Urinary bladder (tissue), 4 donors: ENCODE results near the gene VAMP2. TPM values are rescaled to one million over a fixed set of nuclear protein-coding genes. Genes with fewer than 3 reads are reported as not detected.

Source experiments
- DNase-seq: peaks from one replicate; pipeline ENCODE4 v3.0.0-alpha.2; 2015; ENCODE audit errors: extremely low spot score
- H3K27ac ChIP-seq: one replicate; pipeline ENCODE4 v1.5.1; 2013; ENCODE audit warnings: low read depth, mild to moderate bottlenecking, moderate library complexity
- H3K36me3 ChIP-seq: one replicate; pipeline ENCODE4 v1.6.1; 2013; ENCODE audit warnings: mild to moderate bottlenecking, moderate library complexity; ENCODE audit not compliant: insufficient read depth
- H3K4me1 ChIP-seq: one replicate; pipeline ENCODE4 v1.6.1; 2013; ENCODE audit warnings: mild to moderate bottlenecking, moderate library complexity; ENCODE audit not compliant: insufficient read depth
- H3K4me3 ChIP-seq: one replicate; pipeline ENCODE4 v1.5.1; 2013; ENCODE audit warnings: low read depth, low read length
- WGBS: extraction: QIAGEN DNeasy Blood & Tissue Kit; methylation state at CpG from one replicate; pipeline ENCODE4 v1.1.7; 2013; 5-methylcytosine and 5-hydroxymethylcytosine counted together
- polyA plus RNA-seq: library from polyadenylated mRNA; stranded (reverse); fragments of 200-250 nt; gene quantifications from one replicate; pipeline ENCODE4 v1.2.3, GENCODE V29; 2013
- total RNA-seq: library from RNA; depleted of rRNA; stranded (reverse); fragments of >200 nt; gene quantifications from one replicate; pipeline ENCODE4 v1.2.3, GENCODE V29; 2014
- donor health status: healthy with polysubstance abuse.
- donor health status: healthy.

The VAMP2 gene
- total and polyA plus RNA-seq, 2 donors = 12.1 to 81.4 TPM

- 23% methylated on average over 10 of the region's 10 CpGs for WGBS
- H3K27ac ChIP-seq = no peak overlapping the region
- no peaks in the 10 kb centered on the region for H3K36me3 ChIP-seq
- no peak overlapping the region for H3K4me3 ChIP-seq
- DNase-seq = no peak
- H3K4me1 ChIP-seq = no peaks in the 10 kb centered on the region
These were observed 52.3 kb downstream of the VAMP2 start for GRCh38 chr17:8110456-8110804.

GRCh38 chr17:8109661-8110455, 52.9 kb downstream of the VAMP2 start:
- Histone ChIP-seq H3K4me1 (no peaks in the 10 kb centered on the region), H3K4me3 (no peak overlapping the region), H3K36me3 (no peaks in the 10 kb centered on the region), H3K27ac (no peak overlapping the region)
- whole genome bisulfite sequencing = 10% methylated on average over 63 of the region's 63 CpGs
- no peak for DNase-seq

Other genes with a start within 250 kb of the VAMP2 start
- gene RNF227, start 246.7 kb downstream of the VAMP2 start, total RNA-seq = 4.2 TPM
- 3.8 TPM for gene RNF227, start 246.7 kb downstream of the VAMP2 start, polyA plus RNA-seq
- 2.3 TPM for gene KCNAB3, start 233.1 kb downstream of the VAMP2 start, total RNA-seq
- gene KCNAB3, start 233.1 kb downstream of the VAMP2 start, polyA plus RNA-seq = 1.3 TPM
- gene TRAPPC1, start 231.0 kb downstream of the VAMP2 start, total RNA-seq = 19.9 TPM
- gene TRAPPC1, start 231.0 kb downstream of the VAMP2 start, polyA plus RNA-seq = 137 TPM
- gene CNTROB, start 230.7 kb downstream of the VAMP2 start, total RNA-seq = 23.8 TPM
- 24.7 TPM for gene CNTROB, start 230.7 kb downstream of the VAMP2 start, polyA plus RNA-seq
- gene GUCY2D, start 160.3 kb downstream of the VAMP2 start, total RNA-seq = not detected
- not detected for gene GUCY2D, start 160.3 kb downstream of the VAMP2 start, polyA plus RNA-seq
- gene ALOX15B, start 123.9 kb downstream of the VAMP2 start, total RNA-seq = not detected
- gene ALOX15B, start 123.9 kb downstream of the VAMP2 start, polyA plus RNA-seq = 5.6 TPM
- gene ALOX12B, start 75.2 kb downstream of the VAMP2 start, total RNA-seq = 0.11 TPM
- not detected for gene ALOX12B, start 75.2 kb downstream of the VAMP2 start, polyA plus RNA-seq
- not detected for gene ALOXE3, start 44.4 kb downstream of the VAMP2 start, total RNA-seq
- gene ALOXE3, start 44.4 kb downstream of the VAMP2 start, polyA plus RNA-seq = not detected
- gene HES7, start 38.8 kb downstream of the VAMP2 start, total RNA-seq = not detected
- gene HES7, start 38.8 kb downstream of the VAMP2 start, polyA plus RNA-seq = 0.24 TPM
- 29.9 TPM for gene PER1, start 10.5 kb downstream of the VAMP2 start, total RNA-seq
- gene PER1, start 10.5 kb downstream of the VAMP2 start, polyA plus RNA-seq = 183 TPM
- 40.4 TPM for gene TMEM107, start 13.4 kb upstream of the VAMP2 start, total RNA-seq
- gene TMEM107, start 13.4 kb upstream of the VAMP2 start, polyA plus RNA-seq = 21.6 TPM
- gene BORCS6, start 27.2 kb upstream of the VAMP2 start, total RNA-seq = 3.6 TPM
- gene BORCS6, start 27.2 kb upstream of the VAMP2 start, polyA plus RNA-seq = 14.9 TPM
- 9.3 TPM for gene AURKB, start 47.6 kb upstream of the VAMP2 start, total RNA-seq
- 0.66 TPM for gene AURKB, start 47.6 kb upstream of the VAMP2 start, polyA plus RNA-seq
- 7.9 TPM for gene CTC1, start 85.1 kb upstream of the VAMP2 start, total RNA-seq
- gene CTC1, start 85.1 kb upstream of the VAMP2 start, polyA plus RNA-seq = 16.1 TPM
- gene PFAS, start 86.3 kb upstream of the VAMP2 start, total RNA-seq = 13.6 TPM
- 13.1 TPM for gene PFAS, start 86.3 kb upstream of the VAMP2 start, polyA plus RNA-seq
- 4.3 TPM for gene RANGRF, start 125.7 kb upstream of the VAMP2 start, total RNA-seq
- 49.3 TPM for gene RANGRF, start 125.7 kb upstream of the VAMP2 start, polyA plus RNA-seq
- gene SLC25A35, start 132.5 kb upstream of the VAMP2 start, total RNA-seq = 1.2 TPM
- 6.0 TPM for gene SLC25A35, start 132.5 kb upstream of the VAMP2 start, polyA plus RNA-seq
- gene ARHGEF15, start 147.3 kb upstream of the VAMP2 start, total RNA-seq = 3.7 TPM
- gene ARHGEF15, start 147.3 kb upstream of the VAMP2 start, polyA plus RNA-seq = 13.0 TPM
- gene ODF4, start 176.9 kb upstream of the VAMP2 start, total RNA-seq = not detected
- gene ODF4, start 176.9 kb upstream of the VAMP2 start, polyA plus RNA-seq = not detected
- 3,064 TPM for gene RPL26, start 220.2 kb upstream of the VAMP2 start, total RNA-seq
- 3,805 TPM for gene RPL26, start 220.2 kb upstream of the VAMP2 start, polyA plus RNA-seq
- gene RNF222, start 234.9 kb upstream of the VAMP2 start, total RNA-seq = not detected
- gene RNF222, start 234.9 kb upstream of the VAMP2 start, polyA plus RNA-seq = not detected